Measurements from ENCODE around the gene PLA2G6. TPM values are rescaled to one million over a fixed set of nuclear protein-coding genes. Genes with fewer than 3 reads are reported as not detected.

Gene PLA2G6
- total and polyA plus RNA-seq, 2 of the 13 experiments (the other 11 are each of a cell fraction or from before 2014, with no cell fraction given), result 4.8 to 11.5 TPM

DNA sequence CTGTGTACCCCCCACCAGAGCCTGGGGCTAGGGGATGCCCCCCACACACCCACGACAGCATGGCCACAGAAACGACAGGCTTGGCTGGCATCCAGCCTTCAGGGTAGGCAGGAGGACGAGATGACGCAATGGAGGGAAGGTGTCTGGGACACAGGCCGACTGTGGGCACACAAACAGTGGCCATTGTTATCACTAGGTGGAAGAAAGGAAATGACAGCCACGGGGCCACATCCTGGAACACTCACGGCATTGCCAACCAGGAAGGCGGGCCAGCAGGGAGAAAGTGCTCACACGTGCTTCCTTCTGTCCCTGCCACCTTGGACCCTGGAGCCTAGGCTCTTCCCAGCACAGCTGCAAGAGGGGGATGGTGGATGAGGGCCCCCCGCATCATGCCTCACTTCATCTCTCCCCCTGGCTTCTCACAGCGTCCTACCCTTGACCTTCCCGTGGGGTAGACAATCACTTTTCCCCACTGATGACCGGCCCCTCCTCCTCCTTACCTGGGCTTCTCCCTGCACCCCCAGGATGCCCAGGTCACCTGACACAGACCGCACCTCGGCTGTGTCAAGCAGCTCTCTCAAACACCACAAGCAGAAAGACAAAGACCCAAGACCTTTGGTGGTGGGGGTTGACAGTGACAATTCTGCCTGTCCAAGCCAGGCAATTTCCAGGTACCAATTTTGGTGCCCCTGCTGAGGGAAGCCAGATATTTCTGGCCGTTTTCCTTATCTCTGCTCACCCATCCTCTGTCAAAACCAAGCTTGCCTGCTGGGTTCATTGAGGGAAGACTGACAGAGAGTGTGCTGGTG, 8.6 kb downstream of the PLA2G6 start (continued):
- TF ChIP-seq, protein P1, sequence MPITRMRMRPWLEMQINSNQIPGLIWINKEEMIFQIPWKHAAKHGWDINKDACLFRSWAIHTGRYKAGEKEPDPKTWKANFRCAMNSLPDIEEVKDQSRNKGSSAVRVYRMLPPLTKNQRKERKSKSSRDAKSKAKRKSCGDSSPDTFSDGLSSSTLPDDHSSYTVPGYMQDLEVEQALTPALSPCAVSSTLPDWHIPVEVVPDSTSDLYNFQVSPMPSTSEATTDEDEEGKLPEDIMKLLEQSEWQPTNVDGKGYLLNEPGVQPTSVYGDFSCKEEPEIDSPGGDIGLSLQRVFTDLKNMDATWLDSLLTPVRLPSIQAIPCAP (CRISPR knock-in tag; IDR thresholded peaks at IDR 0.05; ENCODE audit: low read depth), result no peak
- TF ChIP-seq, protein P2, sequence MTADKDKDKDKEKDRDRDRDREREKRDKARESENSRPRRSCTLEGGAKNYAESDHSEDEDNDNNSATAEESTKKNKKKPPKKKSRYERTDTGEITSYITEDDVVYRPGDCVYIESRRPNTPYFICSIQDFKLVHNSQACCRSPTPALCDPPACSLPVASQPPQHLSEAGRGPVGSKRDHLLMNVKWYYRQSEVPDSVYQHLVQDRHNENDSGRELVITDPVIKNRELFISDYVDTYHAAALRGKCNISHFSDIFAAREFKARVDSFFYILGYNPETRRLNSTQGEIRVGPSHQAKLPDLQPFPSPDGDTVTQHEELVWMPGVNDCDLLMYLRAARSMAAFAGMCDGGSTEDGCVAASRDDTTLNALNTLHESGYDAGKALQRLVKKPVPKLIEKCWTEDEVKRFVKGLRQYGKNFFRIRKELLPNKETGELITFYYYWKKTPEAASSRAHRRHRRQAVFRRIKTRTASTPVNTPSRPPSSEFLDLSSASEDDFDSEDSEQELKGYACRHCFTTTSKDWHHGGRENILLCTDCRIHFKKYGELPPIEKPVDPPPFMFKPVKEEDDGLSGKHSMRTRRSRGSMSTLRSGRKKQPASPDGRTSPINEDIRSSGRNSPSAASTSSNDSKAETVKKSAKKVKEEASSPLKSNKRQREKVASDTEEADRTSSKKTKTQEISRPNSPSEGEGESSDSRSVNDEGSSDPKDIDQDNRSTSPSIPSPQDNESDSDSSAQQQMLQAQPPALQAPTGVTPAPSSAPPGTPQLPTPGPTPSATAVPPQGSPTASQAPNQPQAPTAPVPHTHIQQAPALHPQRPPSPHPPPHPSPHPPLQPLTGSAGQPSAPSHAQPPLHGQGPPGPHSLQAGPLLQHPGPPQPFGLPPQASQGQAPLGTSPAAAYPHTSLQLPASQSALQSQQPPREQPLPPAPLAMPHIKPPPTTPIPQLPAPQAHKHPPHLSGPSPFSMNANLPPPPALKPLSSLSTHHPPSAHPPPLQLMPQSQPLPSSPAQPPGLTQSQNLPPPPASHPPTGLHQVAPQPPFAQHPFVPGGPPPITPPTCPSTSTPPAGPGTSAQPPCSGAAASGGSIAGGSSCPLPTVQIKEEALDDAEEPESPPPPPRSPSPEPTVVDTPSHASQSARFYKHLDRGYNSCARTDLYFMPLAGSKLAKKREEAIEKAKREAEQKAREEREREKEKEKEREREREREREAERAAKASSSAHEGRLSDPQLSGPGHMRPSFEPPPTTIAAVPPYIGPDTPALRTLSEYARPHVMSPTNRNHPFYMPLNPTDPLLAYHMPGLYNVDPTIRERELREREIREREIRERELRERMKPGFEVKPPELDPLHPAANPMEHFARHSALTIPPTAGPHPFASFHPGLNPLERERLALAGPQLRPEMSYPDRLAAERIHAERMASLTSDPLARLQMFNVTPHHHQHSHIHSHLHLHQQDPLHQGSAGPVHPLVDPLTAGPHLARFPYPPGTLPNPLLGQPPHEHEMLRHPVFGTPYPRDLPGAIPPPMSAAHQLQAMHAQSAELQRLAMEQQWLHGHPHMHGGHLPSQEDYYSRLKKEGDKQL (CRISPR knock-in tag; IDR thresholded peaks at IDR 0.05; ENCODE audit: low read depth), result no peak
- TF ChIP-seq HOXA7 (CRISPR knock-in tag; IDR thresholded peaks at IDR 0.05) (no peak), MAFK (conservative IDR thresholded peaks at IDR 0.05 in 1 of 2, IDR thresholded peaks at IDR 0.05 in 1 of 2; ENCODE audit: low read length in 2 of 2) (no peak), ZNF260 (CRISPR knock-in tag; IDR thresholded peaks at IDR 0.05; ENCODE audit: borderline replicate concordance, low read depth) (no peak), ZNF790 (CRISPR knock-in tag; IDR thresholded peaks at IDR 0.05; ENCODE audit: borderline replicate concordance) (no peak), ZBTB38 (CRISPR knock-in tag; IDR thresholded peaks at IDR 0.05) (peak; percentile 77), SP140L (CRISPR knock-in tag; IDR thresholded peaks at IDR 0.05; ENCODE audit: borderline replicate concordance) (no peak), ZFP37 (CRISPR knock-in tag; IDR thresholded peaks at IDR 0.05; ENCODE audit: borderline replicate concordance) (no peak), STAG1 (CRISPR knock-in tag; IDR thresholded peaks at IDR 0.05) (no peak), SIN3A (IDR thresholded peaks at IDR 0.05; ENCODE audit: borderline replicate concordance, low read depth, low read length) (no peak), EEA1 (CRISPR knock-in tag; IDR thresholded peaks at IDR 0.05; ENCODE audit: borderline replicate concordance) (no peak)
- TF ChIP-seq, protein P3, sequence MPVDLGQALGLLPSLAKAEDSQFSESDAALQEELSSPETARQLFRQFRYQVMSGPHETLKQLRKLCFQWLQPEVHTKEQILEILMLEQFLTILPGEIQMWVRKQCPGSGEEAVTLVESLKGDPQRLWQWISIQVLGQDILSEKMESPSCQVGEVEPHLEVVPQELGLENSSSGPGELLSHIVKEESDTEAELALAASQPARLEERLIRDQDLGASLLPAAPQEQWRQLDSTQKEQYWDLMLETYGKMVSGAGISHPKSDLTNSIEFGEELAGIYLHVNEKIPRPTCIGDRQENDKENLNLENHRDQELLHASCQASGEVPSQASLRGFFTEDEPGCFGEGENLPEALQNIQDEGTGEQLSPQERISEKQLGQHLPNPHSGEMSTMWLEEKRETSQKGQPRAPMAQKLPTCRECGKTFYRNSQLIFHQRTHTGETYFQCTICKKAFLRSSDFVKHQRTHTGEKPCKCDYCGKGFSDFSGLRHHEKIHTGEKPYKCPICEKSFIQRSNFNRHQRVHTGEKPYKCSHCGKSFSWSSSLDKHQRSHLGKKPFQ (CRISPR knock-in tag; IDR thresholded peaks at IDR 0.05; ENCODE audit: insufficient replicate concordance), result no peak
- TF ChIP-seq, protein P4, sequence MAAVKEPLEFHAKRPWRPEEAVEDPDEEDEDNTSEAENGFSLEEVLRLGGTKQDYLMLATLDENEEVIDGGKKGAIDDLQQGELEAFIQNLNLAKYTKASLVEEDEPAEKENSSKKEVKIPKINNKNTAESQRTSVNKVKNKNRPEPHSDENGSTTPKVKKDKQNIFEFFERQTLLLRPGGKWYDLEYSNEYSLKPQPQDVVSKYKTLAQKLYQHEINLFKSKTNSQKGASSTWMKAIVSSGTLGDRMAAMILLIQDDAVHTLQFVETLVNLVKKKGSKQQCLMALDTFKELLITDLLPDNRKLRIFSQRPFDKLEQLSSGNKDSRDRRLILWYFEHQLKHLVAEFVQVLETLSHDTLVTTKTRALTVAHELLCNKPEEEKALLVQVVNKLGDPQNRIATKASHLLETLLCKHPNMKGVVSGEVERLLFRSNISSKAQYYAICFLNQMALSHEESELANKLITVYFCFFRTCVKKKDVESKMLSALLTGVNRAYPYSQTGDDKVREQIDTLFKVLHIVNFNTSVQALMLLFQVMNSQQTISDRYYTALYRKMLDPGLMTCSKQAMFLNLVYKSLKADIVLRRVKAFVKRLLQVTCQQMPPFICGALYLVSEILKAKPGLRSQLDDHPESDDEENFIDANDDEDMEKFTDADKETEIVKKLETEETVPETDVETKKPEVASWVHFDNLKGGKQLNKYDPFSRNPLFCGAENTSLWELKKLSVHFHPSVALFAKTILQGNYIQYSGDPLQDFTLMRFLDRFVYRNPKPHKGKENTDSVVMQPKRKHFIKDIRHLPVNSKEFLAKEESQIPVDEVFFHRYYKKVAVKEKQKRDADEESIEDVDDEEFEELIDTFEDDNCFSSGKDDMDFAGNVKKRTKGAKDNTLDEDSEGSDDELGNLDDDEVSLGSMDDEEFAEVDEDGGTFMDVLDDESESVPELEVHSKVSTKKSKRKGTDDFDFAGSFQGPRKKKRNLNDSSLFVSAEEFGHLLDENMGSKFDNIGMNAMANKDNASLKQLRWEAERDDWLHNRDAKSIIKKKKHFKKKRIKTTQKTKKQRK (IDR thresholded peaks at IDR 0.05; ENCODE audit: low read length), result no peak
- TF ChIP-seq, protein P5, sequence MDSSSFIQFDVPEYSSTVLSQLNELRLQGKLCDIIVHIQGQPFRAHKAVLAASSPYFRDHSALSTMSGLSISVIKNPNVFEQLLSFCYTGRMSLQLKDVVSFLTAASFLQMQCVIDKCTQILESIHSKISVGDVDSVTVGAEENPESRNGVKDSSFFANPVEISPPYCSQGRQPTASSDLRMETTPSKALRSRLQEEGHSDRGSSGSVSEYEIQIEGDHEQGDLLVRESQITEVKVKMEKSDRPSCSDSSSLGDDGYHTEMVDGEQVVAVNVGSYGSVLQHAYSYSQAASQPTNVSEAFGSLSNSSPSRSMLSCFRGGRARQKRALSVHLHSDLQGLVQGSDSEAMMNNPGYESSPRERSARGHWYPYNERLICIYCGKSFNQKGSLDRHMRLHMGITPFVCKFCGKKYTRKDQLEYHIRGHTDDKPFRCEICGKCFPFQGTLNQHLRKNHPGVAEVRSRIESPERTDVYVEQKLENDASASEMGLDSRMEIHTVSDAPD (CRISPR knock-in tag; IDR thresholded peaks at IDR 0.05), result no peak
